BLaER1 (cell line): ENCODE results near the gene UNC13D.

Experiments used
- H3K27ac ChIP-seq: shearing (Covaris generic); formaldehyde crosslinking; 2 replicates; pipeline ENCODE4 v1.8.1; 2022
- H3K27me3 ChIP-seq: shearing (Covaris generic); formaldehyde crosslinking; 2 replicates; pipeline ENCODE4 v1.8.1; 2022
- H3K36me3 ChIP-seq: shearing (Covaris generic); formaldehyde crosslinking; 2 replicates; pipeline ENCODE4 v1.8.1; 2022
- H3K4me1 ChIP-seq: shearing (Covaris generic); formaldehyde crosslinking; 2 replicates; pipeline ENCODE4 v1.8.1; 2022
- H3K4me2 ChIP-seq: shearing (Covaris generic); formaldehyde crosslinking; 2 replicates; pipeline ENCODE4 v1.8.1; 2022
- H3K4me3 ChIP-seq: shearing (Covaris generic); formaldehyde crosslinking; 2 replicates; pipeline ENCODE4 v1.8.1; 2022
- H3K9ac ChIP-seq: shearing (Covaris generic); formaldehyde crosslinking; 2 replicates; pipeline ENCODE4 v1.8.1; 2022
- H3K9me3 ChIP-seq: shearing (Covaris generic); formaldehyde crosslinking; 2 replicates; pipeline ENCODE4 v1.8.1; 2022
- H4K20me1 ChIP-seq: shearing (Covaris generic); formaldehyde crosslinking; 2 replicates; pipeline ENCODE4 v1.8.1; 2022
- Cebpa-rat ChIP-seq: shearing (Covaris generic); IDR thresholded peaks from 2 replicates; pipeline ENCODE4 v1.8.1; 2022

The UNC13D gene

DNA sequence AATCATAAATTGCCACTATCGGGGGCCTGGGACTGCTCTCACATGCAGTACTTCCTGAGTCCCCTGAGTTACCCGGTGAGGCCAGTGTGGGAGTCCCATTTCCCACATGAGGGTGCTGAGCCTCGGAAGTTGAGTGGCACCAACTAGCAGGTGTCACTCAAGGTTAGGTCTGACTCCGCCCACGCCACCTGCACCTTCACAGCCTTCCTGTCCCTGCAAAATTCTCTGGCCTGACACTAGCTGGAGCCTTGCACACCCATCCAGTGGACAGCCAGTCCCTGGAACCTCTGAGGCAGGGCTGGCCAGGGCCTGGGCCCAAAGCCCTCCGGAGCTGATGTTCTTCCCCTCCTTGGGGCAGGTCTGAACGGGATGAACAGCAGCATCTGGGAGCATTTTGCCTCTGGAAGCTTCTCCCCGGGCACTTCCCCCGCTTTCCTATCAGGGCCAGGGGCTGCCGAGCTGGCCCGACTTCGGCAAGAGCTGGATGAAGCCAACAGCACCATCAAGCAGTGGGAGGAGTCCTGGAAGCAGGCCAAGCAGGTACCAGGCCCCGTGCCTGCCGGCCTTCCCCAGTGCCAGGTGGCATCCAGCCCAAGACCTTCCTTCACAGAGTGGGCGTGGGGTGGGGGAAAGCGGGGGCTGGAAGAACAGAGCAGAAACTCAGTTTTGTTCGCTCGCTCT lies 21.9 kb downstream of the UNC13D start:
- H3K27ac ChIP-seq, result 0 out of 2 replicates have a peak overlapping the region, but pooled peaks have one; percentile 41
- TF ChIP-seq Cebpa-rat, result no peak
- H3K4me1 ChIP-seq, result peaks cover 26% of the 10 kb centered on the region
- H3K4me2 ChIP-seq, result no peak overlapping the region
- no peaks in the 10 kb centered on the region for H3K27me3 ChIP-seq
- no peaks in the 10 kb centered on the region for H3K9me3 ChIP-seq
- peaks cover 89% of the 10 kb centered on the region for H3K36me3 ChIP-seq
- H3K9ac ChIP-seq, result peak overlapping the region; percentile 55; the same call in 1 of the 2 replicates
- no peak overlapping the region for H3K4me3 ChIP-seq
- H4K20me1 ChIP-seq, result peaks cover 57% of the 10 kb centered on the region

- H3K4me2 ChIP-seq, result no peak overlapping the region
- peaks cover 94% of the 10 kb centered on the region for H3K36me3 ChIP-seq
- H3K4me3 ChIP-seq, result no peak overlapping the region
- peaks cover 18% of the 10 kb centered on the region for H3K4me1 ChIP-seq
- peak overlapping the region; percentile 55; the same call in 1 of the 2 replicates for H3K9ac ChIP-seq
- H3K27ac ChIP-seq, result 0 out of 2 replicates have a peak overlapping the region, but pooled peaks have one; percentile 41
- TF ChIP-seq Cebpa-rat, result no peak
- H3K27me3 ChIP-seq, result no peaks in the 10 kb centered on the region
- H4K20me1 ChIP-seq, result peaks cover 50% of the 10 kb centered on the region
- no peaks in the 10 kb centered on the region for H3K9me3 ChIP-seq
Observed at GRCh38 chr17:75821552-75821951, 22.7 kb downstream of the UNC13D start.

GRCh38 chr17:75820094-75821080 lies 23.8 kb downstream of the UNC13D start:
- no peak for TF ChIP-seq Cebpa-rat
- peaks cover 97% of the 10 kb centered on the region for H3K36me3 ChIP-seq
- H3K27ac ChIP-seq, result no peak overlapping the region
- no peak overlapping the region for H3K4me3 ChIP-seq
- H3K4me1 ChIP-seq, result peaks cover 9% of the 10 kb centered on the region; the same call in 1 of the 2 replicates
- no peaks in the 10 kb centered on the region for H3K27me3 ChIP-seq
- peaks cover 38% of the 10 kb centered on the region for H4K20me1 ChIP-seq
- no peak overlapping the region for H3K9ac ChIP-seq
- H3K4me2 ChIP-seq, result no peak overlapping the region
- no peaks in the 10 kb centered on the region for H3K9me3 ChIP-seq

DNA sequence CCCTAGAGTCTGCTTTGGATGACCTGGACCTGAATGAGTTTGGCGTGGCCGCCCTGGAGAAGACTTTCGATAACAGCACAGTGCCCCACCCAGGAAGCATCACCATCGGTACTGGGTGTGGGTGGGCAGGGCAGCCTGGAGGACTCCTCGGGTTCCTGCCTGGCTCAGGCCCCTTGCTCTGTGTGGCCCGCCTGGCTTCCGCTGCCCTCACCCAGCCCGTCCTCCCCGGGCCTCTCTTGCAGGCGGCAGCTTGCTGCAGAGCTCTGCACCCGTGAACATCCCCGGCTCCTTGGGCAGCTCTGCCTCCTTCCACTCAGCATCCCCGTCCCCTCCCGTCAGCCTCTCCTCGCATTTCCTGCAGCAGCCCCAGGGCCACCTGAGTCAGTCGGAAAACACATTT lies 24.5 kb downstream of the UNC13D start:
- Histone ChIP-seq H3K9me3 (no peaks in the 10 kb centered on the region), H3K4me2 (no peak overlapping the region), H4K20me1 (peaks cover 38% of the 10 kb centered on the region), H3K9ac (no peak overlapping the region), H3K27ac (no peak overlapping the region), H3K4me1 (peaks cover 9% of the 10 kb centered on the region; the same call in 1 of the 2 replicates), H3K4me3 (no peak overlapping the region), H3K36me3 (peaks cover 98% of the 10 kb centered on the region), H3K27me3 (no peaks in the 10 kb centered on the region)
- TF ChIP-seq Cebpa-rat, result no peak

DNA sequence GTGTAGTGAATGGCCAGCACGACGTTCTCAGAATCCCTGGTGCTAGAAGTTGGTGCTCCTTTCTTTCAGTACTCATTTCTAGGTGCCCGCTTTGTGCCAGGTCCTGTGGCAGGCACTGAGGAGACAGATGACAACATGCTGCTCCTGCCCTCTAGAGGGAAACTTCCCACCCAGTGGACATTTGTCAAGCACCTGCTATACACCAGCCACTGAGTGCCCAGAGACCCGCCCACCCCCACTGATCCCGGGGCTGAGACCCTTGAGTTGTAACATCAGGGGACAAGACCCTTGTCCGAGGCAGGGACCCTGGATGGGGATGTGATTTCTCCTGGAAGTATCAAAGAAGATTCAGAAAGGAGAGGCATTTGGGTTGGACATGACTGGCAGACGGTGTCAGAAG lies 25.1 kb downstream of the UNC13D start:
- peaks cover 40% of the 10 kb centered on the region for H4K20me1 ChIP-seq
- H3K4me2 ChIP-seq, result no peak overlapping the region
- H3K27me3 ChIP-seq, result no peaks in the 10 kb centered on the region
- no peaks in the 10 kb centered on the region for H3K9me3 ChIP-seq
- H3K4me1 ChIP-seq, result peaks cover 9% of the 10 kb centered on the region; the same call in 1 of the 2 replicates
- H3K36me3 ChIP-seq, result peaks cover 98% of the 10 kb centered on the region
- H3K9ac ChIP-seq, result no peak overlapping the region
- no peak overlapping the region for H3K27ac ChIP-seq
- TF ChIP-seq Cebpa-rat, result no peak
- no peak overlapping the region for H3K4me3 ChIP-seq

DNA sequence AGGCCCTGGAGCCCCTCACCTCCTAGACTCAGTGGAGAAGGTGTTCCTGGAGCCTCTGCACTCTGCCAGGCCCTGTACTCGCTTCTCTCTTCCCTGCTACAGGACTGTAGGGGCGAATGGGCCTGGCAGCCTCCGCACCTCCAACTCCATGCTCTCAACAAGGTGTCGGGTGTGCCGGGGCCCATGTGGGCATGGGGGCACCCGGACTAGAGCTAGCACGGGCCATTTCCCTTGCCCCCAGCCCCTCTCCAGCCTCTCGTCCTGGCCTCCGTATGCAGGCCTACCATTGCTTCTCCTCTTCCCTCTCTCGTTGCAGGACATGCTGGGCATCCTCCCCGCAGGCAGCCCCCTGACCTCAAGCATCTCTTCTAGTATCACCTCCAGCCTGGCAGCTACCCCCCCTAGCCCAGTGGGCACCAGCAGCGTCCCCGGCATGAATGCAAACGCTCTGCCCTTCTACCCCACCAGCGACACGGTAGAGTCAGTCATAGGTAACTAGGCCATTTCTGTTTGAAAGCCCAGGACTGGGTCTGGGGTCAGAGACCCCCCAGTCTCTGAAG lies 25.8 kb downstream of the UNC13D start:
- H3K9me3 ChIP-seq, result no peaks in the 10 kb centered on the region
- H3K4me3 ChIP-seq, result no peak overlapping the region
- H3K9ac ChIP-seq, result 0 out of 2 replicates have a peak overlapping the region, but pooled peaks have one; percentile 15
- no peaks in the 10 kb centered on the region for H3K27me3 ChIP-seq
- H3K27ac ChIP-seq, result no peak overlapping the region
- H3K36me3 ChIP-seq, result peaks cover 98% of the 10 kb centered on the region
- no peak overlapping the region for H3K4me2 ChIP-seq
- no peak for TF ChIP-seq Cebpa-rat
- H3K4me1 ChIP-seq, result peaks cover 9% of the 10 kb centered on the region; the same call in 1 of the 2 replicates
- H4K20me1 ChIP-seq, result peaks cover 33% of the 10 kb centered on the region

DNA sequence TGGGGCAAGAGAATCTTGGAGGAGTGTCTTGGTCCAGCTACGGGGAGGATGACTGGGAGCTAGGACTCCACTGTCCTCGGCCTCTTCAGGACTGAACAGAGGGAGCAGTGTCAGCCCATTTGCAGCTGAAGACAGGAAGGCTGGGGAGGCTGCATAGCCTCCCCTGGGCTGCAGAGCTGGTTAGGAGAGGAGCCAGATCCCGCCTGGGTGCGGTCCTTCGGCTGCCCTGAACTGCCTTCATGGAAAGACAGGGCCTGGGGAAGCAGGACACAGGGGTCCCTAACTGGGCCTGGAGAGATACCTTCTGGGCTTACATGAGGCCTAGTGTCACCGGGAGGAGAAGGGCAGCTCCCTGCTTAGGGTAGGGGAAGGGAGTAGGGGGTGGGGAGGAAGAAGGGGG lies 26.6 kb downstream of the UNC13D start:
- no peak overlapping the region for H3K4me3 ChIP-seq
- TF ChIP-seq Cebpa-rat, result no peak
- no peak overlapping the region for H3K9ac ChIP-seq
- no peak overlapping the region for H3K4me2 ChIP-seq
- H3K4me1 ChIP-seq, result peaks cover 9% of the 10 kb centered on the region; the same call in 1 of the 2 replicates
- H4K20me1 ChIP-seq, result peaks cover 25% of the 10 kb centered on the region
- no peaks in the 10 kb centered on the region for H3K9me3 ChIP-seq
- H3K36me3 ChIP-seq, result peaks cover 98% of the 10 kb centered on the region
- no peaks in the 10 kb centered on the region for H3K27me3 ChIP-seq
- no peak overlapping the region for H3K27ac ChIP-seq

DNA sequence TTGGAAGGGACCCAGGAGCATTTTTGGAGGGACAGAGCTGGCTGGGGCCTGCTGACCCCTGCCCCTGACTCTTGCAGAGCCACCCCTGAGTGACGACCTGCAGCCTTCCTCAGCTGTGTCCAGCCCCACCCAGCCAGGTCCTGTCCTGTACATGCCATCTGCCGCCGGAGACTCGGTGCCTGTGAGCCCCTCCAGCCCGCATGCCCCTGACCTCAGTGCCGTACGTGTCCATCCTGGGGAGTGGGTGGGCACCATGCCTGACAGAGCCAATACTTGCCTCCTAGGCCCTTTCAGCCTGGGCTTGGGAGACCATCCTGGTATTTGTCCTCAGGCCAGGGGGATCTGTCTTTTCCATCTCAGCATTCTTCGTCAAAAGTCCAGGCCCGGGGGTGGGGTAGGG lies 27.5 kb downstream of the UNC13D start:
- peaks cover under 1% of the 10 kb centered on the region; the same call in 1 of the 2 replicates for H3K4me1 ChIP-seq
- no peak for TF ChIP-seq Cebpa-rat
- no peaks in the 10 kb centered on the region for H3K9me3 ChIP-seq
- peaks cover 98% of the 10 kb centered on the region for H3K36me3 ChIP-seq
- no peak overlapping the region for H3K9ac ChIP-seq
- peaks cover 24% of the 10 kb centered on the region for H4K20me1 ChIP-seq
- H3K27ac ChIP-seq, result no peak overlapping the region
- H3K4me3 ChIP-seq, result no peak overlapping the region
- no peaks in the 10 kb centered on the region for H3K27me3 ChIP-seq
- H3K4me2 ChIP-seq, result no peak overlapping the region

- no peak overlapping the region for H3K9ac ChIP-seq
- peaks cover 98% of the 10 kb centered on the region for H3K36me3 ChIP-seq
Observed at GRCh38 chr17:75815399-75815798, 28.8 kb downstream of the UNC13D start.

More at GRCh38 chr17:75815399-75815798, 28.8 kb downstream of the UNC13D start:
- no peaks in the 10 kb centered on the region for H3K27me3 ChIP-seq
- H3K4me3 ChIP-seq, result no peak overlapping the region
- H3K4me2 ChIP-seq, result no peak overlapping the region
- no peaks in the 10 kb centered on the region for H3K9me3 ChIP-seq
- H4K20me1 ChIP-seq, result peaks cover 25% of the 10 kb centered on the region
- H3K27ac ChIP-seq, result no peak overlapping the region
- TF ChIP-seq Cebpa-rat, result no peak
- no peaks in the 10 kb centered on the region for H3K4me1 ChIP-seq
